ENCODE results near the gene ARHGAP15.

DNA sequence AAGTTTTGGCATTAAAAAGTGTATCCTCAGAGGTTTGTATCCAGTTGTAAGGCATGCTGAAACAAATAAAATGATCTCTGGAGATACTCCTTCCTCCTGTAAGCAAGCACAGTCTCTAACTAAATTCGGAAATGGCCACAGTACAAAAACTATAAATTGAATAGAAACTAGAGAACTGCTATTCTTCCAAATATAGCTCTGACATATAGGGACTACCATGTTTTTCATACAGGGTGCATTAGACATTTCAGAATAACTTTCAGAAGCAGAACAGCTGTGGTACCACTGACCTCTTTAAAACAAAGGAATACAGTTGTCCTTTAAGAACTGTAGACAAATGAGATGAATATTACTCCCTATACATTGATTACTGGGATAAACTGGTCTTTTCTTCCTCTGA, 568.5 kb downstream of the ARHGAP15 start:
- no peak for TF ChIP-seq POLR2A (IDR thresholded peaks at IDR 0.05; ENCODE audit: low read length)
- TF ChIP-seq GATA1 (IDR thresholded peaks at IDR 0.05; ENCODE audit: low read depth, low read length) = no peak

Measured in erythroblast (primary cell).